ENCODE measurements around the gene INSYN2A.

Gene INSYN2A

GRCh38 chr10:127153181-127153580 lies 43.2 kb downstream of the INSYN2A start:
- DNase-seq, result peak; percentile 6

- DNase-seq, result no peak
These were observed 44.3 kb downstream of the INSYN2A start for GRCh38 chr10:127151981-127152699.

- DNase-seq, result no peak
These were observed 44.9 kb downstream of the INSYN2A start for GRCh38 chr10:127151541-127151940.

- DNase-seq, result peak; percentile 13
These were observed 46.3 kb downstream of the INSYN2A start for GRCh38 chr10:127150136-127150535.

- DNase-seq, result peak; percentile 33
These were observed 46.8 kb downstream of the INSYN2A start for GRCh38 chr10:127149501-127150081.

GRCh38 chr10:127148933-127149220 lies 47.5 kb downstream of the INSYN2A start:
- DNase-seq, result peak; percentile 76

- peak; percentile 86 for DNase-seq
These were observed 48.1 kb downstream of the INSYN2A start for GRCh38 chr10:127148066-127148932.

- DNase-seq, result no peak
These were observed 49.7 kb downstream of the INSYN2A start for GRCh38 chr10:127146661-127147060.

Measured in fibroblast of skin of scalp (primary cell).